Keratinocyte (primary cell): ENCODE data around the gene JAZF1. TPM values are rescaled to one million over a fixed set of nuclear protein-coding genes. Genes with fewer than 3 reads are reported as not detected.

ENCODE experiments used
- DNase-seq: peaks from one replicate; pipeline ENCODE4 v3.0.0-alpha.2; 2011; ENCODE audit warnings: low read depth, missing footprints, low spot score
- FAIRE-seq: peaks from 2 replicates; lab custom pipeline; 2011; peaks lifted over from hg19 to GRCh38; lab: Jason Lieb, UNC
- H2AFZ ChIP-seq: 2 replicates; pipeline ENCODE4 v1.6.0; 2012; ENCODE audit warnings: low read length, control low read depth, inconsistent platforms; ENCODE audit not compliant: control insufficient read depth
- H3K27ac ChIP-seq: 2 replicates; pipeline ENCODE4 v1.5.1; 2011; ENCODE audit warnings: low read length; ENCODE audit not compliant: control insufficient read depth, insufficient read depth
- H3K27me3 ChIP-seq: 3 replicates; pipeline ENCODE4 v1.6.0; 2011; ENCODE audit warnings: low read length; ENCODE audit not compliant: control insufficient read depth, insufficient read depth; ENCODE audit errors: extremely low read depth
- H3K36me3 ChIP-seq, 2 experiments: 2 replicates in 1 of 2; 3 replicates in 1 of 2; pipeline ENCODE4 v1.5.1; 2011; ENCODE audit warnings: low read length in 2 of 2, mild to moderate bottlenecking in 1 of 2; ENCODE audit not compliant: control insufficient read depth in 2 of 2, insufficient read depth in 2 of 2; ENCODE audit errors: extremely low read depth in 1 of 2
- H3K4me1 ChIP-seq: 3 replicates; pipeline ENCODE4 v1.5.1; 2011; ENCODE audit warnings: low read length; ENCODE audit not compliant: control insufficient read depth, insufficient read depth; ENCODE audit errors: extremely low read depth
- H3K4me2 ChIP-seq: 3 replicates; pipeline ENCODE4 v1.6.0; 2011; ENCODE audit warnings: low read depth, low read length; ENCODE audit not compliant: control insufficient read depth, insufficient read depth; ENCODE audit errors: extremely low read depth
- H3K4me3 ChIP-seq, 3 experiments: fragments of 200-600 bp in 1 of 3; sonication (generic) in 1 of 3; 2 replicates in 2 of 3; 3 replicates in 1 of 3; pipeline ENCODE4 v1.5.1; 2011 to 2016; ENCODE audit warnings: low read length in 3 of 3, mild to moderate bottlenecking in 3 of 3, control low read depth in 2 of 3, inconsistent platforms in 1 of 3, low read depth in 1 of 3, mixed read lengths in 1 of 3, mixed run types in 1 of 3, moderate library complexity in 1 of 3; ENCODE audit not compliant: control insufficient read depth in 2 of 3, insufficient read depth in 2 of 3; ENCODE audit errors: extremely low read depth in 1 of 3
- H3K79me2 ChIP-seq: 2 replicates; pipeline ENCODE4 v1.6.0; 2012; ENCODE audit warnings: low read length; ENCODE audit not compliant: control insufficient read depth, insufficient read depth
- H3K9ac ChIP-seq: 3 replicates; pipeline ENCODE4 v1.6.0; 2011; ENCODE audit warnings: low read length; ENCODE audit not compliant: control insufficient read depth, insufficient read depth; ENCODE audit errors: extremely low read depth
- H3K9me1 ChIP-seq: 3 replicates; pipeline ENCODE4 v1.6.0; 2011; ENCODE audit warnings: low read length; ENCODE audit not compliant: control insufficient read depth, insufficient read depth; ENCODE audit errors: extremely low read depth
- H3K9me3 ChIP-seq: 2 replicates; pipeline ENCODE4 v1.5.1; 2012; ENCODE audit warnings: low read depth, low read length; ENCODE audit not compliant: control insufficient read depth
- H4K20me1 ChIP-seq: 3 replicates; pipeline ENCODE4 v1.6.0; 2011; ENCODE audit warnings: low read length; ENCODE audit not compliant: control insufficient read depth, insufficient read depth; ENCODE audit errors: extremely low read depth
- CTCF ChIP-seq, 3 experiments: IDR thresholded peaks in 1 of 3; conservative IDR thresholded peaks in 1 of 3; optimal IDR thresholded peaks in 1 of 3; 2 replicates in 2 of 3; 3 replicates in 1 of 3; pipeline versions ENCODE3 to v1.5.1; 2011; ENCODE audit warnings: low read length in 3 of 3, mild to moderate bottlenecking in 3 of 3, moderate library complexity in 2 of 3, control low read depth in 1 of 3, inconsistent platforms in 1 of 3; ENCODE audit not compliant: insufficient read depth in 2 of 3; ENCODE audit errors: extremely low read depth in 1 of 3
- EZH2 ChIP-seq: IDR thresholded peaks from one replicate; pipeline ENCODE4 v1.6.1; 2012; ENCODE audit warnings: inconsistent platforms, mild to moderate bottlenecking, low read length, moderate library complexity
- dilution Hi-C: fragments of 300-500 bp; cut with MboI; formaldehyde crosslinking; loops from one replicate; pipeline ENCODE4 v1.7.0; 2020; ENCODE audit warnings: low sequenced_read_pairs; ENCODE audit not compliant: extremely low pct_ligation_motif_present
- polyA plus RNA-seq, 5 experiments: library from polyadenylated mRNA; depleted of rRNA in 3 of 5; stranded (reverse) in 3 of 5; stranded (forward) in 1 of 5; unstranded in 1 of 5; fragments of >200 nt; gene quantifications; 1 replicate in 1 of 5; 2 replicates in 3 of 5; 3 replicates in 1 of 5; pipeline versions ENCODE4 v1.2.1 to v1.2.3, GENCODE V29; 2011 to 2012; ENCODE audit warnings: missing spikeins in 2 of 5, low read depth in 1 of 5, low replicate concordance in 1 of 5

JAZF1 gene
- polyA plus RNA-seq, 1 donor (not counting 4 experiments of a cell fraction or from before 2014, with no cell fraction given) = 2.5 TPM

DNA sequence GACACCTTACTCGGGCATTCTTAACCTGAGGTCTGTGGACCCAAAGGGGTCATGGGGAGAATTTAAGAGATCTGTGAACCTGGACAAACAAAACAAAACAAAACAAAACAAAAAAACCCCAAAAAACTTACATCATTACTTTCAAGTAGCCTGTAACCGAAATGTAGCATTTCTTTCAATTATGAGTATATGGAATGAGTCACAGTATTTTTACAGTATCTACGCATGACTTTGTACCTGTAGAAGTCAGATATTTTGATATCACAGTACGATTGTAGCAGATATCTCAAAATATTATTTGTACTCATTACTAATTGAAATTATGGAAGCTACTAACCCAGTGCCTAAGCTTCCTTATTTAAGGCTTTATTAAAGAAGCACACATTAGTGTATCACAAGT is 210.2 kb downstream of the JAZF1 start:
- H3K4me2 ChIP-seq = no peak overlapping the region
- no peak for TF ChIP-seq CTCF (optimal IDR thresholded peaks at IDR 0.05 in 1 of 3, IDR thresholded peaks at IDR 0.05 in 1 of 3, conservative IDR thresholded peaks at IDR 0.05 in 1 of 3; ENCODE audit: extremely low read depth in 1 of 3, insufficient read depth in 2 of 3, low read length in 3 of 3)
- TF ChIP-seq EZH2 = no peak
- H3K27me3 ChIP-seq = no peaks in the 10 kb centered on the region
- no peaks in the 10 kb centered on the region for H3K36me3 ChIP-seq
- no peak overlapping the region for H2AFZ ChIP-seq
- H3K79me2 ChIP-seq = no peaks in the 10 kb centered on the region
- no peak overlapping the region for H3K27ac ChIP-seq
- DNase-seq (no peak), FAIRE-seq (no peak)
- no peaks in the 10 kb centered on the region for H3K9me3 ChIP-seq
- H3K4me1 ChIP-seq = no peaks in the 10 kb centered on the region
- peaks cover 5% of the 10 kb centered on the region for H4K20me1 ChIP-seq
- dilution Hi-C loops = no loop called here
- no peak overlapping the region for H3K4me3 ChIP-seq
- H3K9ac ChIP-seq = no peak overlapping the region
- no peaks in the 10 kb centered on the region for H3K9me1 ChIP-seq

- TF ChIP-seq CTCF (optimal IDR thresholded peaks at IDR 0.05 in 1 of 3, IDR thresholded peaks at IDR 0.05 in 1 of 3, conservative IDR thresholded peaks at IDR 0.05 in 1 of 3; ENCODE audit: extremely low read depth in 1 of 3, insufficient read depth in 2 of 3, low read length in 3 of 3) (no peak), EZH2 (no peak)
- no peak for FAIRE-seq
- H3K79me2 ChIP-seq = no peaks in the 10 kb centered on the region
- dilution Hi-C loops = no loop called here
- no peaks in the 10 kb centered on the region for H3K9me1 ChIP-seq
- H3K27ac ChIP-seq = no peak overlapping the region
- no peaks in the 10 kb centered on the region for H3K36me3 ChIP-seq
- H4K20me1 ChIP-seq = peaks cover 5% of the 10 kb centered on the region
- no peaks in the 10 kb centered on the region for H3K27me3 ChIP-seq
- no peak overlapping the region for H2AFZ ChIP-seq
- H3K9ac ChIP-seq = no peak overlapping the region
- no peak overlapping the region for H3K4me2 ChIP-seq
- DNase-seq = no peak
- no peaks in the 10 kb centered on the region for H3K9me3 ChIP-seq
- H3K4me1 ChIP-seq = no peaks in the 10 kb centered on the region
- no peak overlapping the region for H3K4me3 ChIP-seq
These were observed 211.2 kb downstream of the JAZF1 start for GRCh38 chr7:27969346-27969745.
